ENCODE data around the gene AP1AR.

DNA sequence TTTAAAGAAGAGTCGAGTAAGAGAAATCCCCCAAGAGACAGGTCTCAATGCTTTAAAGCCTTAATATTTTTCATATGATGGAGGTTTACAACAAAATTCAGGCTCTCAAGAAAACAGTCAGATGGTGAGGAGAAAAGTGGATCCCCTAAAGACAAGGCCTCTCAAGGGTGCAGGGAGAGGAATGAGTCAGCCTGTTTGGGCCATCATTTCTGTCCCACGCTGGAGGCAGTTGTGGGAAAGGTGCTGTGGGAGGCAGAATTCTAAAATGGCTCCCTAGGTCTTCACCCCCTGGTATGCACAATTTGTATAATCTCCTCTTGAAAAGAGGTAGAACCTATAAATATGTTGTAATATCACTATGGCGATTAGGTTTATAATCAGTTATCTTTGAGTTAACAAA is 58.8 kb downstream of the AP1AR start:
- TF ChIP-seq, protein P1, sequence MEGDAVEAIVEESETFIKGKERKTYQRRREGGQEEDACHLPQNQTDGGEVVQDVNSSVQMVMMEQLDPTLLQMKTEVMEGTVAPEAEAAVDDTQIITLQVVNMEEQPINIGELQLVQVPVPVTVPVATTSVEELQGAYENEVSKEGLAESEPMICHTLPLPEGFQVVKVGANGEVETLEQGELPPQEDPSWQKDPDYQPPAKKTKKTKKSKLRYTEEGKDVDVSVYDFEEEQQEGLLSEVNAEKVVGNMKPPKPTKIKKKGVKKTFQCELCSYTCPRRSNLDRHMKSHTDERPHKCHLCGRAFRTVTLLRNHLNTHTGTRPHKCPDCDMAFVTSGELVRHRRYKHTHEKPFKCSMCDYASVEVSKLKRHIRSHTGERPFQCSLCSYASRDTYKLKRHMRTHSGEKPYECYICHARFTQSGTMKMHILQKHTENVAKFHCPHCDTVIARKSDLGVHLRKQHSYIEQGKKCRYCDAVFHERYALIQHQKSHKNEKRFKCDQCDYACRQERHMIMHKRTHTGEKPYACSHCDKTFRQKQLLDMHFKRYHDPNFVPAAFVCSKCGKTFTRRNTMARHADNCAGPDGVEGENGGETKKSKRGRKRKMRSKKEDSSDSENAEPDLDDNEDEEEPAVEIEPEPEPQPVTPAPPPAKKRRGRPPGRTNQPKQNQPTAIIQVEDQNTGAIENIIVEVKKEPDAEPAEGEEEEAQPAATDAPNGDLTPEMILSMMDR (IDR thresholded peaks at IDR 0.05; ENCODE audit: control extremely low read depth in 1 of 3, insufficient read depth in 1 of 3, low read depth in 1 of 3, low read length in 3 of 3): no peak
- TF ChIP-seq SP1 (IDR thresholded peaks at IDR 0.05; ENCODE audit: low read depth, low read length) (no peak), RNF2 (IDR thresholded peaks at IDR 0.05; ENCODE audit: borderline replicate concordance, low read depth, low read length, missing control alignments, poor library complexity, severe bottlenecking) (no peak), CEBPB (IDR thresholded peaks at IDR 0.05; ENCODE audit: low read depth, low read length) (no peak), POLR2A (IDR thresholded peaks at IDR 0.05; ENCODE audit: control extremely low read depth in 1 of 2, low read depth in 2 of 2, low read length in 2 of 2) (no peak), POLR2AphosphoS5 (IDR thresholded peaks at IDR 0.05; ENCODE audit: low read depth, low read length) (no peak)
- TF ChIP-seq, protein P2, sequence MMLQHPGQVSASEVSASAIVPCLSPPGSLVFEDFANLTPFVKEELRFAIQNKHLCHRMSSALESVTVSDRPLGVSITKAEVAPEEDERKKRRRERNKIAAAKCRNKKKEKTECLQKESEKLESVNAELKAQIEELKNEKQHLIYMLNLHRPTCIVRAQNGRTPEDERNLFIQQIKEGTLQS (IDR thresholded peaks at IDR 0.05; ENCODE audit: insufficient read depth, low read depth, low read length): no peak
